Umbilical cord (tissue), 2 donors: ENCODE data around the gene JOSD1. TPM values are rescaled to one million over a fixed set of nuclear protein-coding genes. Genes with fewer than 3 reads are reported as not detected.

Experiments used
- DNase-seq: peaks from one replicate; pipeline ENCODE4 v3.0.0-alpha.2; 2015; ENCODE audit warnings: low spot score
- total RNA-seq: library from RNA; depleted of rRNA; stranded (reverse); fragments of >200 nt; gene quantifications from one replicate; pipeline ENCODE4 v1.2.3, GENCODE V29; 2014; ENCODE audit warnings: low replicate concordance; ENCODE audit not compliant: insufficient read depth

Gene JOSD1
- total RNA-seq, 1 donor from 2014 or later, result 44.5 TPM

GRCh38 chr22:38713921-38714320 lies 13.2 kb upstream of the JOSD1 start:
- DNase-seq, result no peak

DNA sequence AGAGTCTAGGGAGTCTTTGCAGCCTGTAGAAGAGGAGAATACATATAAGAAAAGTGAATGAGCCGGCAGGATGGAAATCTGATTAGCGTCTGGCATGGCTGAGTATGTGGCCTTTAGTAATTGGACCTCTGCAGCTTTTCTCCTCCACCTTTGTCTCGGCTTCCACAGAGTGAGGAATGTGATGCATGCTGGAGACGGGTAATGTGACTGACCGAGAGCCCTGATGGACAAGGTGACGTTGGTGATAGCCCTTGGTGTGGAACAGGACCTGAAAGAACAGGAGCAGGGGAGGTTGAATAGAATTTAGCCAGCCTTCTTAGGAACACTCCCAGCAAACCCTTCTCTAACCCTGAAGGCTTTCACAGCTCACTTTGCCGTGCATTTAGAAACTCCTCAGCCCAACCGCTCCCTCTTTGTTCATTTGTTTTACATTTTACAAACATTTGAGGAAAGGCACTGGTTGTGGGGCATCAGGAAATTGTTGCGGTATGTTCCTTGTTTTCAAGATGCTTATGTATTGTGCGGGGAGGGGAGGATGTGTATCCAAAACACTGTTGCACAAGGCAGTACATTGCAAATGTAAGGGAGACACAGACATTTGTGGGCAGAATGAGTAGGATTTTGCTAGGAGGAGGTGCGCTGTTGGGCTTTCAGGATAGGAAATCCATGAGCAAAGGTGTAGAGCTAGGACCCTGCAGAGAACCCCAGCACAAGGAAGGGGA lies 11.9 kb upstream of the JOSD1 start:
- no peak for DNase-seq

DNA sequence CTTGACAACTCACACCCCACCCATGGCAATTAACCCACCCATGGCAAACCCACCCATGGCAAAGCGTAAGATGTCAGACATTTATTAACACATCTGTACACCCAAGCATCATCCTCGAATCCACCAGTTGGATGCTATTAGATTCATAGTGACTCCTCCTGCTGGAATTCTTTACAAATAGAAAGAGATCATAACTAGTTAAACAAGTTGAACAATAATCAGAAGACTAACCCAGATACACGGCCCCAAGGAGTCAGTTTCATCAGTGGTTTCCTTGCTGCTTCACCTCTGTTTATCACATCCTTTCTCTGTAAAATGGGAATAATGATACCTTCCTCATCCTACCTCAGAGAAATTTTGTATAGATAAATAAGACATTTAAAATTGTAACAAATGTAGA lies 10.1 kb upstream of the JOSD1 start:
- no peak for DNase-seq

DNA sequence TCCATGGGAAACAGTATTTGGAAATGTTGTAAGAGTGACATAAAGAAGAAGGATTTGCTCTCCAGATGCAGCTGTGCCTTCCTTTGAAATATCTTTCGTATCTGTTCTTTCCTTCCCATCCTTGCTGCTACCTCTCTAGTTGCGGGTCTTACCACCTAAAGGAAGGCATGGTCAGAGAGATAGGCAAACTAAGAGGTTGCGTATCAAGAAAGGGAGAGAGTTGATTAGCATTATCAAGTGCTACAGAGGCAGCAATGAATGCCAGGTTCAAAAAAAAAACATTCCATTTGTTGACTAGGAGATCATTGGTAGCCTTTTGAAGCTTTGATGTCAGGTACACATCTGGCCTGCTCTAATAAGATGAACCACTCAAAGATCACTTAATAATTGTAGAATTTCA lies 9.6 kb upstream of the JOSD1 start:
- no peak for DNase-seq

DNA sequence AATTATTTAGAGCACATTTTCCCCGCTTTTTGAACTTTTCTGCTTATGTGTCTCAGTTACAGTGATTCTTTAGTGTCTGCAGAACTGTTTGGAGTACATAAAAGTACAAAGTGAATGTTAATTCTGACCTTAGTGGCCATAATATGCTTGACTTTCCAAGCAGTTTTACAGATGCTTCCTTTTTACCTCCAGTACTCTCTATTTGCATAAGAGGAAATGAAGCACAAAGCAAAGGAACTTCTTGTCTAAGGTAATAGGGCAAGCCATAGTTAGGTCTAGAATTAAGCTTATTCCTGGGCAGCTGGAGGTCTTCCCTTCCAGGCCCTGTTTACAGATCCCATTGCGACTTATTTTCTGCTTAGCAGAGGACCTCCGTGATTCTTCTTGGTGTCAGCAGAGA lies 8.6 kb upstream of the JOSD1 start:
- no peak for DNase-seq

DNA sequence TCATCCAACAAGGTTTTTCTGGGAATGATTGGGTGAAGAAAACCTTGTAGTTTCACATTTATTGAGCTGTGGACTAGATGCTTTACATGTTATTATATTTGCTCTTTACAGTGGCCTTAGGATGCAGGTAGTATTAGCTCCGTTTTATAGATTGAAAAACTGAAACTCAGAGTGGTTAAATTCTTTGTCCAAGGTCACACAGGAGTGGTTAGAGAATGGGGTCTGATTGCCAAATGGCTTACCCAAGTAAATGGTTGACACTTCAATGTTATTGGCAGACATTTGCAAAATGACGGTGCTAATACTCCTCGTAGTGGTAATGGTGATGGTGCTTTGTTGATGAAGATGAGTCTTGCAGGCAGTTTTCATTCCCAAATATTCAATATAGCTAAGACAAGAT lies 7.2 kb upstream of the JOSD1 start:
- DNase-seq, result no peak

- no peak for DNase-seq
Measured at GRCh38 chr22:38707346-38707745, 6.6 kb upstream of the JOSD1 start.

- DNase-seq, result no peak
Measured at GRCh38 chr22:38706901-38707195, 6.1 kb upstream of the JOSD1 start.

DNA sequence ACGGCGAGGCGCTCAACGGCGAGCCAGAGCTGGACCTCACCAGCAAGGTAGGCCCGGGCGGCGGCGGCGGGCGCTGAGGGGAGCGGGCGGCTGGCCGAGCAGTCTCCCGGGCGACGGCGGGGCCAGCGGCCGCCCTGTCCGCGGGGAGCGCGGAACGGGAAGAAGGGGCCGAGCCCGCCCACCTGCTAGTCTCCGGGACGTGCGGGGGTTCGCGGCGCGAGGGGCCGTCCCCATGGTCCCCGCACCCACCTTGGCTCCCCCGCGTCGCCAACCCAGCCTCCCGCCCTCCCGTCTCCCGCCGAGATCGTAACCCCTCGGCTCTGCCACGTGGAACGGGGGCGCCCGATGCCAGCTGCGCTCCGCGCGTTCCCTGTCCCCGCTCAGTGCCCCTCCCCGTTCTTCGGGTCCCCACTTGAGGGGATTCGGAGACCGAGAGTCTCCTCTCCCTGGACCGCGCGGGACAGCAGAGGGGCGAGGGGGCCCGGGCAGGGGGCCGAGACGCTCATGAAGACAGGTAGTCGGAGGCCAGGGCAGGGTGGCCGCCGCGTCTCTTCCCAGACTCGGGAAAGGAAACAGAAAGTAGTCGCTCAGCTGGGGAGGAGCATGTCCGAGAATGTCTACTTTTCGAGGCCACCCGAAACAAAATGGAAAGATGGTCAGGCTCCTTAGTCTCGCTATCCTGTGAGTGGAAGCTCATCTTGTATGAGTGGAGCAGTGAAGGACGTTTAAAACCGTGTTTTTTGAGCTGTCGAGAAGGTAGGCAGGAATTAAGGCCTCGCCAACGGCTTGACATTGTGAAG lies 5.6 kb upstream of the JOSD1 start:
- peak; percentile 61 for DNase-seq

- DNase-seq, result peak; percentile 100
Measured at GRCh38 chr22:38705235-38706100, 4.7 kb upstream of the JOSD1 start, which contains the start of gene GTPBP1. TSS of gene GTPBP1 (plus strand) at chr22:38705944. CDS start at chr22:38705956, 12 bp downstream.

DNA sequence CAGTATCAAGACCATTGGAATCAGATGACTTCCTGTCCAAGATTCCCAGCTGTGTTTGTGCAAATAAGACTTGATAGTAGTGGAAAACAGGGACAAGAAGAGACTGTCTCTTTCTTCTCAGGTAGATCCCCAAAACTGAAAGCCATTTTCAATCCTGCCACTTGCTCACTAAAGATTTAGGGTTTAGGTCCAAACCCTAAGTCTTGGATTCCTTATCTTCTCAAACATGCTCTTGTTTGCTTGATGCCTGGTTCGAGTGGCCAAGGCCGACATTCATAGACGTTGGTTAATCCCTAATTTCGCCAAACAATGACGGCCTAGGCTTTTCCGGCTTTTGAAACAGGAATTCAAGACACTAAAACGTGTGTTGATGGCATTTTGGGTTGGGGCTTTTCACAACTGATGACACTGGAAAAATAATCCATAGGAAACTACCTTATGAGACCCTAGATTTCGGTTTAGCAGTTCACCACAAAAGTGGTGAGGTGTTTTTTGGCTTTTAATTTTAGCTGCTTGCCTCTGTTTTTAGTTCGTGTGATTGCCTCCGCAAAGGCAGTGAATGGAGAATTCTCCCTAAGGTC lies 4.0 kb upstream of the JOSD1 start:
- DNase-seq, result no peak

DNA sequence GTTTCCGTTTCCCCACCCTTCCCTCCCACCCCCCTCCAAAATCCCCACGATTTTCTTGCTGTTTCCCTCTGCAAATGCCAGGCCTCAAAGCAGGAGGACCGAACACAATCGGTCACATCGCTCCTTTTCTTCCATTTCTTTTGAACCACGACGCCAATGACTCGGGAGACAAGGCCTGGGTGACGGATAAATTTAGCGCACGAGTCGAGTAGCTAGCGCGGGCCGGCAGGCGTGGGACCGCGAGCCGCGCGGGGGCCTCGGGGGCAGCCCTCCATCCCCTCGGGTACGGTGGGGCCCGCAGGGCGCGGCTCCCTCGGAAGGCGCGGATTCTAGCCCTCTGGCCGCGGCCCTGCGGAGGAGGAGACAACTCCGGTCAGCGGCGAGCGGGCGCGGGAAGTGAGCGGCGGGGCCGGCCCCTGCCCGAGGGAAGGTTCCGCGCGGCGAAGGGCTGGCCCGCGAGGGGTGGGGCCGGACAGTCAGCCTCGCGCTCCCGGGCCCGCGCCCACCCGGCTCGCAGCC lies 414 bp downstream of the JOSD1 start:
- DNase-seq, result peak; percentile 68

DNA sequence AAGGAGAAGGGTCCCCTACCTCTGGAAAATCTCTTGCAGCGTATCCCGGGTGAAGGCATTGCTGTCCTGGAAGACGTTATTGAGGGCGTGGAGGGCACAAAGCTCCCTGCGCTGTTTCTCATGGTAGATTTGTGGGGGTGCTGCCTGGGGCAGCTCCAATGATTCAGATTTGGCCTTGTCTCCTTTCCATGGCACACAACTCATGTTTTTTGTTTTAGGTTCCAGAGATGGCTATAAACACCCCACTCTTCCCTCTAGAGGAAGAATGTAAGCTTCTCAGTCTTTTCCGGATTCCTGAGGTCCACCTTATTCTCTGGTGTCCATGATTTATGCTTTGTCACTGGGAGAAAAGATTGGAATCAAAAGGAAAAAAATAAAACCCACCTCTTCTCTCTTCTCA lies 959 bp downstream of the JOSD1 start:
- peak; percentile 25 for DNase-seq

GRCh38 chr22:38699143-38699542 lies 1.6 kb downstream of the JOSD1 start:
- DNase-seq, result no peak

DNA sequence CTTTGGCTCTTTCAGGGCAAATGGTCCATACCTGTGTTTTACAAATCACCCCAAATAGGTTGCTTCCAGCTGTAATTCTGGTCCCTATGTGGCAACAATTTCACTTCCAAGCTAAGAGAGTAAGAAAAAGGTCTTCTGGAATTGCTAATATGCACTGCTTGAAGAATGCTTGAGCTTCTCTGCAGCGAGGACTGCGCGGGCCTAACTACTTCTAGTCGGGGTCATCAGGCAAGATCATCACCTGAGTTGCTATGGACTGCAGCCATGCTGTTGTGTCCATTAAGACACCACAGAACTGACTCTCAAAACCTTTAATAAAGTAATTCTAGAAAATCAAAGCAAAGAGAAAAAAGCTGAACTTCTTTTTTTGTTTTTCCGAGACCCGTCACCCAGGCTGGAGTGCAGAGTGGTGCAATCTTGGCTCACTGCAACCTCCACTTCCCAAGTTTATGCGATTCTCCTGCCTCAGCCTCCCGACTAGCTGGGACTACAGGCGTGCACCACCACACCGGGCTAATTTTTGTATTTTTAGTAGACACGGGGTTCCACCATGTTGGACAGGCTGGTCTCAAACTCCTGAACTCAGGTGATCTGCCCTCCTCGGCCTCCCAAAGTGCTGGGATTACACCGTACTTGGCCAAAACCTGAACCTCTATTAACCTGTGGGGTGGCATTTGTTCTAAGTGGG lies 2.2 kb downstream of the JOSD1 start:
- no peak for DNase-seq

GRCh38 chr22:38697425-38698089 lies 3.2 kb downstream of the JOSD1 start:
- DNase-seq, result no peak

GRCh38 chr22:38696606-38697424 lies 3.9 kb downstream of the JOSD1 start:
- DNase-seq, result no peak

GRCh38 chr22:38694940-38695339 lies 5.8 kb downstream of the JOSD1 start:
- DNase-seq, result no peak

- no peak for DNase-seq
Measured at GRCh38 chr22:38694049-38694448, 6.7 kb downstream of the JOSD1 start.

DNA sequence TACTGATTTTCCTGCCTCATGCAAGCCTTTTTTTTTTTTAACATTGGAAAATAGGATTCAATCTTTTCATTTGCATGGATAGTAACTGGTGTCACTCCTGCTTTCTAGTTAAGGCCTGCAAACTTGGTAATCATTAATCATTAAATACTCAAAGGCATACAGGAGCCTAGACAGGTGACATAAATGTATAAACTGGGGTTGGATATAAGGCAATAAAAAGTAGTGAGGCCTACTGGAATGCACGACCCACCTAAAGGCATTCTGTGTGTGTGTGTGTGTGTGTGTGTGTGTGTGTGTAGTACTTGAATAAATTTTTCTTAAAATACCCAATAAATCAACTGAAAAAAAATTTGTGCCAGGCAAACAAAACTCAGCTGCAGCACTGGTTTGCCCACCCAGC lies 11.1 kb downstream of the JOSD1 start:
- DNase-seq, result no peak
